Retinal pigment epithelial cell (primary cell): ENCODE data around the gene ATN1.

Experiments used
- DNase-seq: peaks from one replicate; pipeline ENCODE4 v3.0.0-alpha.2; 2010; ENCODE audit warnings: low read depth
- H3K4me3 ChIP-seq: 2 replicates; pipeline ENCODE4 v1.5.1; 2011; ENCODE audit warnings: mild to moderate bottlenecking, low read length, control low read depth, moderate library complexity
- CTCF ChIP-seq: conservative IDR thresholded peaks from 2 replicates; pipeline ENCODE4 v1.5.1; 2011; ENCODE audit warnings: low read depth, low read length, control low read depth, inconsistent platforms

Gene ATN1

GRCh38 chr12:6934110-6934509 lies 6.4 kb downstream of the ATN1 start:
- DNase-seq = no peak
- H3K4me3 ChIP-seq = no peak overlapping the region
- TF ChIP-seq CTCF = no peak

- H3K4me3 ChIP-seq = no peak overlapping the region
- no peak for DNase-seq
- TF ChIP-seq CTCF = no peak
These were observed 7.8 kb downstream of the ATN1 start for GRCh38 chr12:6935371-6936193.

- H3K4me3 ChIP-seq = no peak overlapping the region
- no peak for TF ChIP-seq CTCF
- DNase-seq = no peak
These were observed 8.5 kb downstream of the ATN1 start for GRCh38 chr12:6936194-6936635.

GRCh38 chr12:6936636-6937480 lies 9.1 kb downstream of the ATN1 start:
- no peak for TF ChIP-seq CTCF
- peak overlapping the region; percentile 55 for H3K4me3 ChIP-seq
- DNase-seq = no peak

GRCh38 chr12:6937481-6938352 lies 10.0 kb downstream of the ATN1 start:
- DNase-seq = peak; percentile 78
- H3K4me3 ChIP-seq = peak overlapping the region; percentile 55
- TF ChIP-seq CTCF = peak; percentile 96

GRCh38 chr12:6938353-6939190 lies 10.8 kb downstream of the ATN1 start:
- H3K4me3 ChIP-seq = peak overlapping the region; percentile 55
- no peak for DNase-seq
- TF ChIP-seq CTCF = no peak
